HG03571 (cell line): ENCODE data around the gene SDK1.

ENCODE experiments used
- ATAC-seq: cut with Tn5 transposase; IDR thresholded peaks from one replicate; pipeline ENCODE4 v1.9.1; 2021; ENCODE audit not compliant: unreplicated experiment

The SDK1 gene

GRCh38 chr7:3404501-3404900 lies 103.4 kb downstream of the SDK1 start:
- no peak for ATAC-seq

- ATAC-seq: no peak
These were observed 108.0 kb downstream of the SDK1 start for GRCh38 chr7:3408814-3409595.

DNA sequence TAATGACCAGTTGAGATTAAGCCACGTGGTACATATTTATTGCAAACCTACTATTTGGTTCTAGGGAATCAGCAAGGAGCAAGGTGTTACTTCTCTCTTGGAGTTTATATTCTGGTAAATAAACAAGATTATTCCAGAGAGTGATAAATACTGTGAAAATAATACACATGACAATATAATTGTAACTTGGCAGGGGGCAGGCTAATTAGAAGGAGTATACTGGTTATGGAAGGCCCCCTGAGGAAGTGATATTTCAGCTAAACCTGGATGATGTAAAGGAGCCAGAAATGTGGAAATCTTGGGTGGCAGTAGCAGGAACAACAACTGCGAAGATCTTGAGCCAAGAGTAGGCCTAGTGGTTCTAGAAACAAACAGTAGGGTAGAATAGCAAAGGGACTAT lies 111.8 kb downstream of the SDK1 start:
- ATAC-seq: no peak

- ATAC-seq: no peak
These were observed 114.8 kb downstream of the SDK1 start for GRCh38 chr7:3415861-3416312.

DNA sequence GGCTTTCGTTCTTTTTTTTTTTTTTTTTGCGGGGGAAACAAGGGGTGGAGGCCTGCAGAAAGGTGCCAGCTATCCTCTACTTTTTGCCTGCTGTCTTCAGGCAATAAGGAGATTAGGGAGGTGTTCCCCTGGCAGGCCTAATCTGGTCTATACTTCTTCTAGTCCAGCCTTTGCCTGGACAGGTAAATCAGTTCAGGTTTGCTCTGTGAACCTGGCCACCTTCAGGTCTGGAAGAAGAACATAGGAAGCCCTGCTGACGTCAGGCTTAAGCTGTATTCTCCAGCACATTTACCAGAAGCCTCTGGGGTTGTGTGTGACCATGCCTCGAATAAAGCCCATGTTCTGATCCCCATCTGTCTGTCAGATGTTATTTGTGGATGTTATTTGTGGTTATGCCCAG lies 115.4 kb downstream of the SDK1 start:
- ATAC-seq: no peak

GRCh38 chr7:3425087-3425486 lies 124.0 kb downstream of the SDK1 start:
- ATAC-seq: no peak

DNA sequence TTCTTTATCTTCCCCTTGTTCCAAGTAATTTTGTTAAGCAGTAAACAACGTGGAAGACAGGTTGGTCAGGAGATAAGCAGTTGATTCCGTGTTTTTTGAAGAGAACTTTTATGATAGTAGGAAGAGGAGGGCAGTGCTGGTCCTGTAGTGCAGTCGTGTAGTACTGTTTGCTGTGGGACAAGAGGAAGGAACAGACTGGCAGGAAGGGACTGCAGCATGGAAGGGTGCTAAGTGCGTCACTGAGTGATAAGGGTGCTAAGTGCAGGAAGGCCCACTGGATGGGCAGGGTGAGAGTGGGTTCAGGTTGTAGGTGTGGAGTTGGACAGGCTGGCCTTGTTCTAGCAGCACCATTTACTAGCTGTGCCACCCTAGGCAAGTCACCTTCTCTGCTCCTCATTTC lies 125.0 kb downstream of the SDK1 start:
- ATAC-seq: no peak

DNA sequence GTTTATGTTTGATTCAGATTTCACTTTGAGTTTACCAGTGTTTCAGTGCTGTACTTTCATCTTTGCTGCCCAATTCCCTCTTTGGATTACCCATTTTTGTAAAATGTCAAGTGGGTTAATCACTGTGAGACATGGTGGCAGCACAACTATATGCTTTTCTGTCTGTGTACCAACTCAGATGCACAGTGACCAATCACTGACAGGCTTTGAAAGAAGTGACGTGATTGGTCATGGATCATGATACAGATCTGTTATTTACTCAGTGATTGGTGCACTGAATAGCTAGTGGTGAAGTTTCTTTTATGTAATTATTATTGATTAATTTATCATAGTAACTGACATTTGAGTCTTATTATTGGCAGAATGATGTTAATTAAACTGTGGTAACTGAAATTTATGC lies 126.9 kb downstream of the SDK1 start:
- no peak for ATAC-seq

- no peak for ATAC-seq
These were observed 128.9 kb downstream of the SDK1 start for GRCh38 chr7:3429981-3430380.

DNA sequence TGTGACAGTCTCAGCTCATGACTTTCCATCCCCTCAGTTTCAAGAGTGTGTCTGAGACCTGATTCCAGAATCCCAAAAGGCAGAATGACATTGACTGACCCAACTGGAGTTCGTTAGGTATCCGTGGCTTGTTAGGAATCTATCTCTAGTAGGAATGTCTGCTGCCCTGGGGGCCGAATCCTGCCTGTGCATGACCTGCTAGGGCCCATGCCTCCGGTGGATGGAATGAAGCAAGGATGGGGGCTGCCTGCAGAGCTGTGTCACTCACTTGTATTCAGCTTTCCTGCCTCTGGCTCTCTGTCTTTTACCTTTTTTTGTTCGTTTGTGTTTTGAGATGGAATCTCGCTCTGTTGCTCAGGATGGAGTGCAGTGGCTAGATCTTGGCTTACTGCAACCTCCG lies 129.5 kb downstream of the SDK1 start:
- ATAC-seq: no peak

DNA sequence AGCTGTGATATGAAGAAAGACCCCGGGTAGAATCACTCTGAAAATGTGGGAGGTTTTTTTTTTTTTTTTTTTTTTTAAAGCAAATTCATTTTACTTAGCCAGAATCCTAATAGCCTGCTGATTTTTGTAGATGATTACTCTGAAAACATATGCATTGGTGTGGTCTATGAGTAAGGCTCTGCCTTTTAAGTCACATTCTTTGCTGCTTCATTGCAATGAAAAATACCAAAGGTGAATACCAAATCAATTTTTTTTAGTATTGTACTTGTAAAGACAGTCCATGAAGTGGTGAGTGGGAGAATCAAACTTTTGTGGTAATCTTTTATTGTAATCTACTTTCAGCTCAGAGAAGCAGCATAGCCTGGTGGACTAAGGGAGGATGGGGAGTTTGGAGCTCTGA lies 130.3 kb downstream of the SDK1 start:
- ATAC-seq: no peak

DNA sequence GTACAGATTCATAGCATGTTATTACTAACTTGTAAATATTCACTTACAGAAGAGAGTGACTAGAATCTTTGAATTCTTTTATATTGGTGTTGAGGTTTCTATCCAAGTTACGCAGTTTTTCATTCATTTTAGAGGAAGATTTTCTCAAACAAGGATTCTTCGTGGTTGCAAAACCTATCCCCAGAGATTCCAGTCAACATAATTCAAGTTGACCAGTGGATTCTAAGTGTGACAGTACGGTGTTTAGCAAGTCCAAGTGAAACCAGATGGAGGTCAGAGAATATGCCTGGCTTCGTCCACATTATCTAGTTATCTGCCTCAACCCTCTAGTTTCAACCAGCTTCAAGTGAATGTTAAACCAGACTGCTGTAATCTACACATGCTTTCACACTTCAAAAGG lies 131.9 kb downstream of the SDK1 start:
- ATAC-seq: no peak

DNA sequence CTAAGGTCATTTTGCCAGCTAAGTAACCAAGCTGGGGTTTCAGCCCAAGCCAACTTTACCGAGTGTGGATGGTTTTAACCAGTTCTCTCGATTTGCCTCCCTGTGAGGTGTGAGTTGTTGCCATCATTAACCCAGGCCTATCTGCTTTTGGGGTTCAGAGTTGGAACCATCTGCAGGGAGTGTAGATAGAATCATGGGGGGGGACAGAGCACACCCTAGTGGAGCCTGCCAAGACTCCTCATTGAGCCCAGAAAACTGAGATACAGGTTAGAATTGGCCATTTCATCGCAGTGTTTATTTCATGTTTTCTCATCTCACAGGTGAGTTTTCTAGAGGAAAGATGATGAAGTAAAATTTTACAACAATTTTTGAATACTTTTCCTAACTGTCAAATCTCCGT lies 133.6 kb downstream of the SDK1 start:
- no peak for ATAC-seq

- no peak for ATAC-seq
These were observed 135.1 kb downstream of the SDK1 start for GRCh38 chr7:3436112-3436511.

DNA sequence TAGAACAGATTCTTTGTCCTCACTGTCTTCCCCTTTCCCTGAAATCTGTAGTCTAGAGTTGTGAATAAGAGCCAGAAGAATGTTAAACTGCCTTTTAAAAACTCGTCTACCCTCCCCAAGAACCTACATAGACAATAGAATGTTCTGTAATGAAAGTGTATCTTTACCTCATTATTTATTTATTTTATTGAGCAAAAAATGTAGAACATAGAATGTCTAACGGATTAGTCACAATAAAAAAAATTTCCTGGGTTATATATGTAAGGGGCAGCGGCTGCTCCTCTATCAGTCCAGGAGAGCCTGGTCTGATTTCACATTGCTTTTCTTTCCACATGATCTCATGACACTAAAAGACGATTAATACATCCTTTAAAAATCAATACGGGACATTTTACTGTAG lies 135.7 kb downstream of the SDK1 start:
- ATAC-seq: no peak

GRCh38 chr7:3437467-3437866 lies 136.4 kb downstream of the SDK1 start:
- ATAC-seq: no peak

GRCh38 chr7:3438352-3438751 lies 137.3 kb downstream of the SDK1 start:
- no peak for ATAC-seq

DNA sequence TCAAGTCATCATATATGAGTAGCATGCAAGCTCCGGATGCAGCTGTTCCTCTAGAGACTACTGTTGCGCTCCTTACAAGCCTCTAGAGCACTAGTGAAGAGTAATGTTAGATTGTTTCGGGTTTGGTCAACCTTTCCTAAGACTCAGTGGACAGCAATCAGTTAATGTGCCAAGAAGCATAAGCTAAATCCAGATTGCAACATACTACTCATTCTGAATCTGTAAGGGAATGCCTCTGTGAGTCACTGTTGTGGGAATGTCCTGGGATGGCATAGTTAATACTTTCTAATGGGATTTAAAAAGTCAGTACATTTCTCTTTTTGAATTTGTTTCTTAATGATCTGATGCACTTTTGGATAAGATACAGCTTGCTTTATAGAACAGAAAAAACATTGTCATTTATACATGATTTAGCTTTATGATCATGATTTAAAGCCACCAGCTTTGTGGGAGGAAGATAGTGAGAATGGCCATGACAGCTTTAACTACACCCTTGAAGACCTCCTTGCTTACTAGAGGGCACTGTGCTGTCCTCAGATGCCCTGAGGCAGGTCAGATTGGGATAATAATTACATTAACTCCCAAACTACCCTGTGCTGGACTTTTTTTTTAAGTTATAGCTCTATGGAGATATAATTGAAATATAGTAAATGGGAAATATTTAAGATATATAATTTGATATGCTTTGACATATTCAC lies 138.4 kb downstream of the SDK1 start:
- ATAC-seq: no peak

- no peak for ATAC-seq
These were observed 139.5 kb downstream of the SDK1 start for GRCh38 chr7:3440509-3440908.

DNA sequence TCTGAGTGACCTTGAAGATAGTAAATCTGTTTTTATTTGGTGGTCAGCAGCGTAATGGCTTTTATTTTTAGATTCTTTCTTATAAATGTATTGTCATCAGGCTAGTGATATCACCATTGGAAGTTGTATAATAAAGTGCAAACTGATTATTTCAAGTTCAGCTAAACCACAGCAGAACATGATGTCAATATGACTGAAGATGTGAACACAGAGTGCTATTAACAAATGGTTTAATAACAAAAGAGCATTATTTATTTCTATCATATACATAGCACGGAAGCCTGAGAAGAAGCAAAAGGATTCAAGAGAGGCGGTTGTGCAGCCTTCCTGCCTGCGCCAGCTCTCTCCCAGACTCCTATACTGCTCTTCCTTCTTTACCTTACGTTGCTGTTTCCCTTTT lies 142.7 kb downstream of the SDK1 start:
- no peak for ATAC-seq

DNA sequence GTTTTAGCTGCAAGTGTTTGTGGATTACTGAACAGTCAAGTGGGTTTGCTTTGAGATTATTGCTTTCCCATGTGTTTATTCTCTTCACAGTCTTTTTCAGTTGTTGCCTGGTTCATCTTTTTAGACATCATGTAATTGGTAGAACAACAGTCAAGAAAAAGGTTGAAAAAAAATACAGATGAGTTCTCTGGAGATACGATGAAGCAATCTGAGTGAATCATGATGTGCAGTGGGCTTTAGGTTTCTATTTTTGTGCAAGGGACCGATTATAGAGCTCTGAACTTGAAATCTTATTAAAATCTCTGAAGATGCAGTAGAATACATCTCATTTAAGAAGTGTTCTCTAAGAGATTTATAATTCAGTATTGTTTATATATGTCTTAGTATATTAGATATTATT lies 145.7 kb downstream of the SDK1 start:
- no peak for ATAC-seq

GRCh38 chr7:3451701-3452100 lies 150.6 kb downstream of the SDK1 start:
- ATAC-seq: no peak

GRCh38 chr7:3453398-3453797 lies 152.3 kb downstream of the SDK1 start:
- no peak for ATAC-seq
